ENCODE measurements around the gene SOS2. TPM values are rescaled to one million over a fixed set of nuclear protein-coding genes. Genes with fewer than 3 reads are reported as not detected.

SOS2 gene
- polyA plus RNA-seq, 1 donor from 2014 or later, result 25.9 TPM

DNA sequence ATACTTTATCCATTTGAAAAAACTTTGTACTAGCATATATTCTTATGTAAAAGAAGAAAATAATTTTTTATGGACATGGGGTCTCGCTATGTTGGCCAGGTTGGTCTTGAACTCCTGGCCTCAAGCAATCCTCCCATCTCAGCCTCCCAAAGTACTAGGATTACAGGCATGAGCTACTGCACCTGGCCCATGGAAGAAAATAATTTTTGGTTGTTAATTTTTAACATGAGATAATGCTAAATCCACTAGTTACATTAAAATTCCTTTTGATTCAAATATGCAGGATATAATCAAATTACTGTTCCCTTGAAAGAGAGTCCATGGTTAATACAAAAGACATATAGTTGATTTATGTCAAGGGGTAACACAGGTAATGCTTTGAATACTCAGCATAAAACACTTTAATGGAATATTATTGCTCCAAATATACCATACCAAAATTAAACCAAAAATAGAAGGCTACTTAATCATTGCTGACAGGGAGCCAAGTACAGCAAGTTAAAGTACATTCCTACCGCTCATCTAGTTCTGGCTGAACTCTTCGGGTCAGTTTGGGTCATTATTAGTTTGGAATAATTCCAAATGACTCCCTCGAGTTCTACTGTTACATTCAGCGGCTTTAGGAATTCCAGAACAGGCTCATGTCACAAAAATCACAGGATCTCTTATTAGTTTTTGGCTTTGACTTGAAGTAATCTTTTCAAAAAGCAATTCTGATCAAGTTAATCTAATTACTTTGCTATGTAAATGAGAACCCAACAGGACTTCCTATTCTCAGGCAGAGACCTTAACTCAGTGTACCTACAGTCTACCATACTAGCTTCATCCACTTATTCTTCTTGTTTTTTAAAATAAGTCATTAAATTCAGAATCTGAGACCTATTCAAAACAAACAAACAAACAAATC lies 6.1 kb downstream of the SOS2 start:
- TF ChIP-seq, protein P1, sequence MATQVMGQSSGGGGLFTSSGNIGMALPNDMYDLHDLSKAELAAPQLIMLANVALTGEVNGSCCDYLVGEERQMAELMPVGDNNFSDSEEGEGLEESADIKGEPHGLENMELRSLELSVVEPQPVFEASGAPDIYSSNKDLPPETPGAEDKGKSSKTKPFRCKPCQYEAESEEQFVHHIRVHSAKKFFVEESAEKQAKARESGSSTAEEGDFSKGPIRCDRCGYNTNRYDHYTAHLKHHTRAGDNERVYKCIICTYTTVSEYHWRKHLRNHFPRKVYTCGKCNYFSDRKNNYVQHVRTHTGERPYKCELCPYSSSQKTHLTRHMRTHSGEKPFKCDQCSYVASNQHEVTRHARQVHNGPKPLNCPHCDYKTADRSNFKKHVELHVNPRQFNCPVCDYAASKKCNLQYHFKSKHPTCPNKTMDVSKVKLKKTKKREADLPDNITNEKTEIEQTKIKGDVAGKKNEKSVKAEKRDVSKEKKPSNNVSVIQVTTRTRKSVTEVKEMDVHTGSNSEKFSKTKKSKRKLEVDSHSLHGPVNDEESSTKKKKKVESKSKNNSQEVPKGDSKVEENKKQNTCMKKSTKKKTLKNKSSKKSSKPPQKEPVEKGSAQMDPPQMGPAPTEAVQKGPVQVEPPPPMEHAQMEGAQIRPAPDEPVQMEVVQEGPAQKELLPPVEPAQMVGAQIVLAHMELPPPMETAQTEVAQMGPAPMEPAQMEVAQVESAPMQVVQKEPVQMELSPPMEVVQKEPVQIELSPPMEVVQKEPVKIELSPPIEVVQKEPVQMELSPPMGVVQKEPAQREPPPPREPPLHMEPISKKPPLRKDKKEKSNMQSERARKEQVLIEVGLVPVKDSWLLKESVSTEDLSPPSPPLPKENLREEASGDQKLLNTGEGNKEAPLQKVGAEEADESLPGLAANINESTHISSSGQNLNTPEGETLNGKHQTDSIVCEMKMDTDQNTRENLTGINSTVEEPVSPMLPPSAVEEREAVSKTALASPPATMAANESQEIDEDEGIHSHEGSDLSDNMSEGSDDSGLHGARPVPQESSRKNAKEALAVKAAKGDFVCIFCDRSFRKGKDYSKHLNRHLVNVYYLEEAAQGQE (IDR thresholded peaks at IDR 0.05; ENCODE audit: borderline replicate concordance), result no peak
- TF ChIP-seq RAD21 (conservative IDR thresholded peaks at IDR 0.05) (no peak), MXI1 (conservative IDR thresholded peaks at IDR 0.05; ENCODE audit: poor library complexity, severe bottlenecking) (no peak), SMC3 (conservative IDR thresholded peaks at IDR 0.05; ENCODE audit: poor library complexity) (no peak), EP300 (conservative IDR thresholded peaks at IDR 0.05; ENCODE audit: poor library complexity, severe bottlenecking) (no peak), POLR2AphosphoS5 (IDR thresholded peaks at IDR 0.05) (no peak)
- H3K9ac ChIP-seq (ENCODE audit: low read length), result no peak overlapping the region

DNA sequence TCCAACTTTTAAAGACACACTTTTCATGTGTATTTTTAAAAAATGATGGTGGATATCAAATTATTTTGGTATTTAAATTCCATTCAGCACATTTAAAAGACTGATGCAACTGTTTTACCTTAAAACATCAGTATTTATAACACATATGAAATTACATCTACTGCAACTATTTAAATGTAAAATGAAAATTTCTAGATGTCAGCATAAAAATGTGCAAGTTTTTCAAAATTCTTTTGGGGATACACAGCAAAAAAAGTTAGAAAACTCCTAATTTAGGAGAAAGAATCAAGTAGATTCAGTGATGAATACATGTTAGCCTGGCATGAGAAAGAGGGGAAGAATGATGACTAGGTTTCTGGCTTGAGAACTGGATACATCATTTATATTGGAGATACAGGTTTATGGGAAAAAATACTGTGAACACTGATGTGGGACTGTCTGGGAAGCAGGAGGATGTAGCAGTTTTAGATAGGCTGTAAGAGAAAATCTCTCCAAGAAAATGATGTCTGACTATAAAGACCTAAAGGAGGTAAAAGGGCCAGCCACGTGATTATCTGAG lies 9.2 kb downstream of the SOS2 start:
- TF ChIP-seq EP300 (conservative IDR thresholded peaks at IDR 0.05; ENCODE audit: poor library complexity, severe bottlenecking), result no peak
- no peak for TF ChIP-seq POLR2AphosphoS5 (IDR thresholded peaks at IDR 0.05)
- TF ChIP-seq SMC3 (conservative IDR thresholded peaks at IDR 0.05; ENCODE audit: poor library complexity), result no peak
- TF ChIP-seq RAD21 (conservative IDR thresholded peaks at IDR 0.05), result no peak
- TF ChIP-seq CTCF (IDR thresholded peaks at IDR 0.05; ENCODE audit: poor library complexity, severe bottlenecking), result no peak
- TF ChIP-seq MXI1 (conservative IDR thresholded peaks at IDR 0.05; ENCODE audit: poor library complexity, severe bottlenecking), result no peak
- TF ChIP-seq TAF1 (IDR thresholded peaks at IDR 0.05; ENCODE audit: low read depth), result no peak
- no peak for TF ChIP-seq EZH2 (IDR thresholded peaks at IDR 0.05; ENCODE audit: borderline replicate concordance, insufficient read depth, low read length, poor library complexity, severe bottlenecking)
- TF ChIP-seq, protein P1 (IDR thresholded peaks at IDR 0.05; ENCODE audit: borderline replicate concordance), result no peak
- H3K4me2 ChIP-seq (ENCODE audit: low read length), result no peak overlapping the region
- H3K9me2 ChIP-seq (ENCODE audit: insufficient read depth, low read length), result no peaks in the 10 kb centered on the region
- H2AFZ ChIP-seq (ENCODE audit: low read depth, low read length), result no peak overlapping the region
- H3F3A ChIP-seq (ENCODE audit: insufficient read depth, low read length, poor library complexity, severe bottlenecking), result no peaks in the 10 kb centered on the region
- H3K27ac ChIP-seq (ENCODE audit: low read length), result no peak overlapping the region
- H3K4me3 ChIP-seq (ENCODE audit: low read length), result no peak overlapping the region
- no peaks in the 10 kb centered on the region for H3K27me3 ChIP-seq (ENCODE audit: insufficient read depth, low read depth, low read length)
- no peaks in the 10 kb centered on the region for H4K20me1 ChIP-seq (ENCODE audit: insufficient read depth)
- H3K79me2 ChIP-seq (replicated peaks; ENCODE audit: insufficient read depth, low read length), result peaks cover 85% of the 10 kb centered on the region
- no peaks in the 10 kb centered on the region for H3K9me3 ChIP-seq (ENCODE audit: low read length)
- H3K9ac ChIP-seq (ENCODE audit: low read length), result no peak overlapping the region
- no peaks in the 10 kb centered on the region for H3K36me3 ChIP-seq (ENCODE audit: insufficient read depth, low read length)

More for the DNA sequence above, 6.1 kb downstream of the SOS2 start:
- Histone ChIP-seq H3K9me3 (ENCODE audit: low read length) (no peaks in the 10 kb centered on the region), H2AFZ (ENCODE audit: low read depth, low read length) (no peak overlapping the region), H3F3A (ENCODE audit: insufficient read depth, low read length, poor library complexity, severe bottlenecking) (peaks cover 3% of the 10 kb centered on the region), H3K4me3 (ENCODE audit: low read length) (no peak overlapping the region), H3K9me2 (ENCODE audit: insufficient read depth, low read length) (no peaks in the 10 kb centered on the region), H4K20me1 (ENCODE audit: insufficient read depth) (no peaks in the 10 kb centered on the region), H3K27me3 (ENCODE audit: insufficient read depth, low read depth, low read length) (no peaks in the 10 kb centered on the region), H3K79me2 (replicated peaks; ENCODE audit: insufficient read depth, low read length) (peaks cover 93% of the 10 kb centered on the region), H3K36me3 (ENCODE audit: insufficient read depth, low read length) (no peaks in the 10 kb centered on the region), H3K4me2 (ENCODE audit: low read length) (no peak overlapping the region), H3K27ac (ENCODE audit: low read length) (no peak overlapping the region)

Measured in neural cell (in vitro differentiated cells).